D721Med (cell line): Measurements from ENCODE around the gene ADAM10.

ENCODE experiments used
- DNase-seq: peaks from one replicate; pipeline ENCODE4 v3.0.0; 2011; ENCODE audit warnings: low spot score; ENCODE audit not compliant: insufficient read length
- FAIRE-seq: peaks from 2 replicates; lab custom pipeline; 2011; peaks lifted over from hg19 to GRCh38; lab: Jason Lieb, UNC
- CTCF ChIP-seq: IDR thresholded peaks from 2 replicates; pipeline ENCODE4 v1.5.1; 2012; ENCODE audit warnings: mild to moderate bottlenecking, control low read depth; ENCODE audit not compliant: insufficient read depth; ENCODE audit errors: missing control alignments

Gene ADAM10

DNA sequence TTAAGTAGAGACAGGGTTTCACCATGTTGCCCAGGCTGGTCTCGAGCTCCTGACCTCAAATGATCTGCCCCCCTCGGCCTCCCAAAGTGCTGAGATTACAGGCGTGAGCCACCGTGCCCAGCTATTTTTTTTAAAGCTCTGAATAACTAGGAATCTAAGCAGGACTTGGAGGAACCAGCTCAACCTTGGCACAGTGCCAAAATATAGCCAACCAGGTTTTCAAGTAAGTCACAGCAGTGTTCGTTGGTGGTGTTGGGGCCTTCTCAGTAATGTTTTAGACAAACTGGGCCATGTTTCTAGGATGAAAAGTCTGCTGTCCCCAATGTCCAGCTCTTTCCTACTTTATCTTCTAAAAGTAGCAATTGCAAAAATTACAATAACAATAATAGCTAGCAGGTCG lies 6.4 kb upstream of the ADAM10 start:
- DNase-seq (no peak), FAIRE-seq (no peak)
- TF ChIP-seq CTCF: no peak

DNA sequence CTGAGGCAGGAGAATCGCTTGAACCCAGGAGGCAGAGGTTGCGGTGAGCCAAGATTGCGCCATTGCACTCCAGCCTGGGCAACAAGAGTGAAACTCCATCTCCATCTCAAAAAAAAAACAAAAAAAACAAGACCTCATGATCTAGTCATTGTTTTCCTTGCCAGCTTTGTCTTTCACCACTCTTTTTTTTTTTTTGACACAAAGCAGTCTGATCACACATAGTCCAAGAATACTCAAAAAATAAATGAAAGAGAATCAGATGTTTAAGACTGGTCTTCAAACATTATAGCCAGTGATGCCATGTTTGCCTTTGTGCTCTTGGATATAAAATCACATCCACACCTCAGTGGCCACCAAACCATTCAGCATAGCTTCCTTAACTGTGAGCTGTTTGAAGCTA lies 5.8 kb upstream of the ADAM10 start:
- FAIRE-seq: no peak
- TF ChIP-seq CTCF: no peak

DNA sequence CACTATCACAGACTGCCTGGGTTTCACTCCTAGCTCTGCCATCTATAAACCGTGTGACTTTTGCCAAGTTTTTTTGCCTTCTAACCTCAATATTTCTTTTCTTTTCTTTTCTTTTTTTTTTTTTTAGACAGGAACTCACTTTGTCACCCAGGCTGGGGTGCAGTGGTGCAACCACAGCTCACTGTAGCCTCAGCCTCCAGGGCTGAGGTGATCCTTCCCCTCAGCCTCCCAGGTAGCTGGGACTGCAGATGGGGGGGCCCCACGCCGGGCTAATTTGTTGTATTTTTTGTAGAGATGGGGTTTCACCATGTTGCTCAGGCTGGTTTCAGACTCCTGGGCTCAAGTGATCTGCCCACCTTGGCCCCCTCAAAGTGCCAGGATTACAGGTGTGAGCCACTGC lies 3.2 kb upstream of the ADAM10 start:
- no peak for TF ChIP-seq CTCF
- no peak for FAIRE-seq
- no peak for DNase-seq

More for the DNA sequence above, 5.8 kb upstream of the ADAM10 start:
- DNase-seq: no peak

- TF ChIP-seq CTCF: no peak
- DNase-seq (no peak), FAIRE-seq (no peak)
Measured at GRCh38 chr15:58748852-58749531, 515 bp downstream of the ADAM10 start.

DNA sequence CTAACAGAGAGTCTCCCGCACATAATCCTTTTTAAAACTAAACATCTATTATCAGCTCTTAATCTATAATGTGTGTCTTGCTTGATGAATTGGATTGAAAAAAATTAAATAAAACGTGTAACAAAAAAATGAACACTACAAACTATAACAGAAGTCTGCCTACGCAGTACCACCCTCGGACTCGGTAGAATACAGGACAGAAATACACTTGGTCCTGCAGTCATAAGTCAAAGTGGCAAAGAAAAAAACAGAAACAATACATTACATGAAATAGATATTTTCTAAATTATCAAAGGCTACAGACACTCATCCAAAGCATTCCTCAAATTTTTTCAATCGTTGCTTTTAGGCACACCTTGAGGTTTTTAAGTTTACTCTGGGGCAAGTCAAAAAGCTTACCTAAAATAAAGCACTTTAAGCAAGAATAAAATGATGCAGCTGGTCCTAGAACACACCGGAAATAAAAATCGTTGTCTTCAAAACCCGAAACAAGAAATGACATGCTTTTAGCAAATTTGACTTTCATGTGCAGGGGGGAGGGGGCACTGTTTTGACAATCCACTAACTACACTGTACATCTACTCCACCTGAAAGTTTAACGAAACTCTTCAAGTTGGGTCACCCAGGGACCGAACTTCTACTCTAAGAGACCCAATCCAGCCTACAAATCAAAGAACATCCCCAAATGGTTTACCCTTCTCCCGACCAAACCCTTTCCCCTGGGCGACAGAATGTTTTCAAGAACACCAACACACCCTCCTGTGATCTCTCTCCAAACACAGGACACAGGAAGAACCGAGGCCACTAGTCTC lies 1.3 kb downstream of the ADAM10 start:
- DNase-seq: no peak
- FAIRE-seq: no peak
- no peak for TF ChIP-seq CTCF

GRCh38 chr15:58746174-58746573 lies 3.3 kb downstream of the ADAM10 start:
- DNase-seq: no peak
- no peak for TF ChIP-seq CTCF
- no peak for FAIRE-seq
